Measurements from ENCODE around the gene GLI2. TPM values are rescaled to one million over a fixed set of nuclear protein-coding genes. Genes with fewer than 3 reads are reported as not detected.

The GLI2 gene
- total RNA-seq, 2 experiments from 2014 or later = not detected

GRCh38 chr2:120739438-120740090 lies 3.9 kb downstream of the GLI2 start:
- Mint-ChIP-seq H3K27ac (no peak overlapping the region), H3K4me3 (no peak overlapping the region), H3K9me3 (no peaks in the 10 kb centered on the region), H3K36me3 (no peaks in the 10 kb centered on the region), H3K27me3 (peaks cover 83% of the 10 kb centered on the region), H3K4me1 (peaks cover 6% of the 10 kb centered on the region)
- DNase-seq = no peak

GRCh38 chr2:120740375-120740764 lies 4.7 kb downstream of the GLI2 start:
- H3K27me3 Mint-ChIP-seq = peaks cover 78% of the 10 kb centered on the region
- no peak overlapping the region for H3K27ac Mint-ChIP-seq
- H3K4me3 Mint-ChIP-seq = no peak overlapping the region
- no peaks in the 10 kb centered on the region for H3K9me3 Mint-ChIP-seq
- no peak for DNase-seq
- peaks cover 6% of the 10 kb centered on the region for H3K4me1 Mint-ChIP-seq
- H3K36me3 Mint-ChIP-seq = no peaks in the 10 kb centered on the region

- no peak overlapping the region for H3K27ac Mint-ChIP-seq
- no peak overlapping the region for H3K4me3 Mint-ChIP-seq
- no peaks in the 10 kb centered on the region for H3K9me3 Mint-ChIP-seq
- no peak for DNase-seq
- peaks cover 6% of the 10 kb centered on the region for H3K4me1 Mint-ChIP-seq
- peaks cover 78% of the 10 kb centered on the region for H3K27me3 Mint-ChIP-seq
- H3K36me3 Mint-ChIP-seq = no peaks in the 10 kb centered on the region
These were observed 5.3 kb downstream of the GLI2 start for GRCh38 chr2:120740765-120741524.

GRCh38 chr2:120741571-120742561 lies 6.2 kb downstream of the GLI2 start:
- Mint-ChIP-seq H3K36me3 (no peaks in the 10 kb centered on the region), H3K27ac (no peak overlapping the region), H3K9me3 (no peaks in the 10 kb centered on the region), H3K4me1 (peaks cover 2% of the 10 kb centered on the region), H3K27me3 (peaks cover 71% of the 10 kb centered on the region), H3K4me3 (no peak overlapping the region)
- DNase-seq = no peak

GRCh38 chr2:120743657-120744056 lies 8.0 kb downstream of the GLI2 start:
- Mint-ChIP-seq H3K36me3 (no peaks in the 10 kb centered on the region), H3K27me3 (peaks cover 53% of the 10 kb centered on the region), H3K27ac (no peak overlapping the region), H3K4me3 (no peak overlapping the region), H3K9me3 (no peaks in the 10 kb centered on the region), H3K4me1 (no peaks in the 10 kb centered on the region)
- DNase-seq = no peak

GRCh38 chr2:120744817-120745216 lies 9.1 kb downstream of the GLI2 start:
- H3K4me3 Mint-ChIP-seq = no peak overlapping the region
- no peak overlapping the region for H3K27ac Mint-ChIP-seq

GRCh38 chr2:120745420-120746111 lies 9.9 kb downstream of the GLI2 start:
- Mint-ChIP-seq H3K27me3 (peaks cover 37% of the 10 kb centered on the region), H3K4me3 (no peak overlapping the region), H3K4me1 (no peaks in the 10 kb centered on the region), H3K27ac (no peak overlapping the region), H3K9me3 (no peaks in the 10 kb centered on the region), H3K36me3 (no peaks in the 10 kb centered on the region)
- no peak for DNase-seq

More at GRCh38 chr2:120744817-120745216, 9.1 kb downstream of the GLI2 start:
- no peaks in the 10 kb centered on the region for H3K9me3 Mint-ChIP-seq
- H3K4me1 Mint-ChIP-seq = no peaks in the 10 kb centered on the region
- peaks cover 42% of the 10 kb centered on the region for H3K27me3 Mint-ChIP-seq
- no peaks in the 10 kb centered on the region for H3K36me3 Mint-ChIP-seq
- no peak for DNase-seq

GRCh38 chr2:120746144-120746543 lies 10.5 kb downstream of the GLI2 start:
- no peak for DNase-seq
- Mint-ChIP-seq H3K27ac (no peak overlapping the region), H3K36me3 (no peaks in the 10 kb centered on the region), H3K27me3 (peaks cover 31% of the 10 kb centered on the region), H3K4me1 (no peaks in the 10 kb centered on the region), H3K9me3 (no peaks in the 10 kb centered on the region), H3K4me3 (no peak overlapping the region)

GRCh38 chr2:120747281-120747680 lies 11.6 kb downstream of the GLI2 start:
- H3K27ac Mint-ChIP-seq = no peak overlapping the region
- no peaks in the 10 kb centered on the region for H3K36me3 Mint-ChIP-seq
- H3K4me3 Mint-ChIP-seq = no peak overlapping the region
- peaks cover 23% of the 10 kb centered on the region for H3K27me3 Mint-ChIP-seq
- no peaks in the 10 kb centered on the region for H3K4me1 Mint-ChIP-seq
- H3K9me3 Mint-ChIP-seq = no peaks in the 10 kb centered on the region
- no peak for DNase-seq

- Mint-ChIP-seq H3K4me1 (no peaks in the 10 kb centered on the region), H3K9me3 (no peaks in the 10 kb centered on the region), H3K36me3 (no peaks in the 10 kb centered on the region), H3K4me3 (no peak overlapping the region), H3K27ac (no peak overlapping the region), H3K27me3 (peaks cover 19% of the 10 kb centered on the region)
- DNase-seq = no peak
These were observed 12.0 kb downstream of the GLI2 start for GRCh38 chr2:120747706-120748105.

GRCh38 chr2:120748310-120748709 lies 12.6 kb downstream of the GLI2 start:
- Mint-ChIP-seq H3K36me3 (no peaks in the 10 kb centered on the region), H3K9me3 (no peaks in the 10 kb centered on the region), H3K4me1 (no peaks in the 10 kb centered on the region), H3K27me3 (peaks cover 13% of the 10 kb centered on the region), H3K27ac (no peak overlapping the region), H3K4me3 (no peak overlapping the region)
- DNase-seq = no peak

GRCh38 chr2:120748741-120749140 lies 13.1 kb downstream of the GLI2 start:
- DNase-seq = no peak
- H3K4me1 Mint-ChIP-seq = no peaks in the 10 kb centered on the region
- no peak overlapping the region for H3K27ac Mint-ChIP-seq
- H3K36me3 Mint-ChIP-seq = no peaks in the 10 kb centered on the region
- no peak overlapping the region for H3K4me3 Mint-ChIP-seq
- H3K27me3 Mint-ChIP-seq = peaks cover 9% of the 10 kb centered on the region
- H3K9me3 Mint-ChIP-seq = no peaks in the 10 kb centered on the region

GRCh38 chr2:120749506-120750431 lies 14.1 kb downstream of the GLI2 start:
- Mint-ChIP-seq H3K27me3 (no peaks in the 10 kb centered on the region), H3K4me3 (no peak overlapping the region)
- no peak for DNase-seq

More at GRCh38 chr2:120749506-120750431, 14.1 kb downstream of the GLI2 start:
- Mint-ChIP-seq H3K27ac (no peak overlapping the region), H3K4me1 (no peaks in the 10 kb centered on the region), H3K36me3 (no peaks in the 10 kb centered on the region), H3K9me3 (no peaks in the 10 kb centered on the region)
